HG03354 (cell line): ENCODE results near the gene ADGRV1.
"Not testable (repeated sequence)": the region's sequence is repeated elsewhere in the genome, so short reads cannot be mapped to it uniquely, and the experiment has no call there.

Experiments used
- ATAC-seq: cut with Tn5 transposase; IDR thresholded peaks from one replicate; pipeline ENCODE4 v1.9.1; 2021; ENCODE audit warnings: mild to moderate bottlenecking; ENCODE audit not compliant: unreplicated experiment, poor library complexity, severe bottlenecking

Gene ADGRV1

GRCh38 chr5:90917928-90918668, 359.5 kb downstream of the ADGRV1 start:
- ATAC-seq = no peak

- ATAC-seq = no peak
Observed at GRCh38 chr5:90921418-90921973, 362.9 kb downstream of the ADGRV1 start.

GRCh38 chr5:90924222-90924621, 365.6 kb downstream of the ADGRV1 start:
- not testable (repeated sequence) for ATAC-seq

- ATAC-seq = not testable (repeated sequence)
Observed at GRCh38 chr5:90929013-90929839, 370.6 kb downstream of the ADGRV1 start.

GRCh38 chr5:90930062-90930461, 371.5 kb downstream of the ADGRV1 start:
- no peak for ATAC-seq

- ATAC-seq = no peak
Observed at GRCh38 chr5:90930756-90931431, 372.3 kb downstream of the ADGRV1 start.

GRCh38 chr5:90932052-90932699, 373.6 kb downstream of the ADGRV1 start:
- ATAC-seq = peak; percentile 71

GRCh38 chr5:90933298-90933697, 374.7 kb downstream of the ADGRV1 start:
- ATAC-seq = no peak

GRCh38 chr5:90934091-90934719, 375.6 kb downstream of the ADGRV1 start:
- no peak for ATAC-seq

- ATAC-seq = no peak
Observed at GRCh38 chr5:90934738-90935137, 376.1 kb downstream of the ADGRV1 start.

- ATAC-seq = no peak
Observed at GRCh38 chr5:90939211-90939610, 380.6 kb downstream of the ADGRV1 start.

GRCh38 chr5:90940227-90940995, 381.8 kb downstream of the ADGRV1 start:
- peak; percentile 99 for ATAC-seq

- ATAC-seq = no peak
Observed at GRCh38 chr5:90941002-90941720, 382.6 kb downstream of the ADGRV1 start.

GRCh38 chr5:90944116-90944515, 385.5 kb downstream of the ADGRV1 start:
- no peak for ATAC-seq

GRCh38 chr5:90947667-90948066, 389.1 kb downstream of the ADGRV1 start:
- ATAC-seq = no peak

GRCh38 chr5:90948969-90949368, 390.4 kb downstream of the ADGRV1 start:
- no peak for ATAC-seq

- ATAC-seq = peak; percentile 92
Observed at GRCh38 chr5:90949469-90950358, 391.1 kb downstream of the ADGRV1 start.
